HG02870 (cell line): Measurements from ENCODE around the gene MDC1.

ENCODE experiments used
- ATAC-seq: cut with Tn5 transposase; IDR thresholded peaks from one replicate; pipeline ENCODE4 v1.9.1; 2021; ENCODE audit warnings: mild to moderate bottlenecking, moderate library complexity; ENCODE audit not compliant: unreplicated experiment

MDC1 gene

DNA sequence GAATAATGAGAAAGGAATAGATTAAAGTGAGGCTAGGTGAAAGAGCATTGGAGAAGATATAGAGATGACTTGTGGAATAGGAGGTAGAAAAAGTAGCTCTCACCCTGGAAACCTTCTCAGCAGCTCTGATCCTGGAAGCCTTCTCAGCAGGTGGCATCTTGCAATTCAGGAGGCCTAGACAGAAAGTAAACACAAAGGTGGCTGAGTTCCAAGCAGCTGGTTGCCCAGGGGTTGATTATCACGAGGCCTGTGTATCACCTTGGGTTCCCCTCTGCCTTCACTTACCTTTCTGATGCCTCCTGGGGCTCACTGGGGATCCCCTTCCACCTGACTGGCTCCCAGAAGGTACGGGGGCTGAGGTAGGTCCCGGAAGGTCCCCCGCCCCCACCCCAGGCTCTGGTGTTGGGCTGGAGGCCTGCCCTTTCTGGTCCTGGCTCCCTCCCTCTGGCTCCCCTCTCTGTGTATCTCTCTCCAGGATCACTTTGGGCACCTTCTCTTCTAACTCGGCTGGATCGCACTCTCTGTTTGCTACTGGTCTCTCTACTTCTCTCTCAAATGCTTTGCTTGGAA, 9.7 kb downstream of the MDC1 start:
- ATAC-seq = no peak

DNA sequence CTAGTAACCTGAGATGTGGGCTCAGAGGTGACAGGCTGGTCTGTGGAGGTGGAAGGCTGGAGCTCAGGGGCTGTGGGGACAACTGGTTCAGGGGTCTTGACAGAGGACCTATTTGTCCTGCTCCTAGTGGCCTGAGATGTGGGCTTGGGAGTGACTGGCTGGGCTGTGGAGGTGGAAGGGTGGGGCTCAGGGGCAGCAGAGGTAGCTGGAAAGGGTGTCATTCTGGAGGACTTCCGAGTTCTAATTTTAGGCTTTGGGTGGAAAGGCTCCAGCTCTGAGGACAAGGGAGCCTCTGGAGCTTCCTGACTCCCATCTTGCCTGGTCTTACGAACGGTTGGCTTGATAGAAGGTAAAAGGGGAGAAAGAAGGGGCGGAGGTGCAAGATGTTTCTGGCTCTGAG, 11.5 kb downstream of the MDC1 start:
- no peak for ATAC-seq

DNA sequence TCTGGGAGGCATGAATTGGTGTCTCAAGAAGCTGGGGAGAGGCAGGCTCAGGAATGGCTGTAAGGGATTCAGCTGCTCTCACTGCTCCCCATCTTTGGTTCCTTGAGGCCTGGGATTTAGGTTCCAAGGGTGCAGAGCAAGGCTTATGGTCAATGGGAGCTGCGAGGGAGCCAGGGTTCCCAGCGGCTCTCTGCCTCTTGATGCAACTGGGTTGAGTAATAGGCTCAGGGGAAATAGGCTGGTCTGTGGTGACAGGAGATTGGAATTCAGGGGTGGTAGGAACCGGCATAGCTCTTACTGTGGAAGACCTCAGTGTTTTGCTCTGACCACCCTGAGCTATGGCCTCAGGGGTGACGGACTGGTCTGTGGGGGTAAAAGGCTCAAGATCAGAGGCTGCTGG, 13.3 kb downstream of the MDC1 start:
- no peak for ATAC-seq

DNA sequence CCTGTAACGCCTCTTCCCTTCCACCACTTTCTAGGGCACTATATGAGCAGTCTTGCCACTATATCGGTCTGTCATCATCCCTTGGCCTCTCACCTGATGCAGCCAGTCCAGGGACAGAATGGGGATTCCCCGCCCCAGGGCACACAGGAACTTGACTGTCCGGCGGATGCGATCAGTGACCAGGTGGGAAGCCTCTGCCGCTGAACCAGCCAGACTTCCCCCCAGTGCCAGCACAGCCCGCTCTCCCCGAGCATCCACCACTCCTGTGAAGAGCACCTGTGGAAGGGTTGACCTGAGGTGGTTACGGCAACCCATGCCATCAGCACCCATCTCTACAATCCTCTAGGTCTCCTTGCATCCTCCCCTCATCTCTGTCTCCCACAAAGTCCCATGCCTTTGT, 14.1 kb downstream of the MDC1 start:
- ATAC-seq = no peak

DNA sequence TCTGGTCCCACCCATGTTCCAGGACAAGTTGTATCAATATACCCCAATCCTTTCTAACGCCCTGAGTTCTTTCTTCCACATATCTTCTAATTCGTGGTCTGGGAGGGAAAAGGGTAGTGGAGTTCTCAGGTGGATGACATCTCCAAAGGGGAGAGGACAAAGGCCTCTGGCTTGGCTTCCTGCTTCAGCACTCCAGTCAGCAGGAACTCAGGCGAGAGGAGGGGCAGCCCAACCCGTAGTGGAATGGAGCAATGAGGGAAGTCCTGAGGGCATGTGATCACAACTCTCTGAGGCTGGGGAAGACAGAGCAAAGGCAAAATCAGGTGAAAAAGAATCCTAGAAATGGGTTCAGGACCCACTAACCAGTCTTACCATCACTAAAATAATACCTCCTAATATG, 16.7 kb downstream of the MDC1 start:
- ATAC-seq = no peak

DNA sequence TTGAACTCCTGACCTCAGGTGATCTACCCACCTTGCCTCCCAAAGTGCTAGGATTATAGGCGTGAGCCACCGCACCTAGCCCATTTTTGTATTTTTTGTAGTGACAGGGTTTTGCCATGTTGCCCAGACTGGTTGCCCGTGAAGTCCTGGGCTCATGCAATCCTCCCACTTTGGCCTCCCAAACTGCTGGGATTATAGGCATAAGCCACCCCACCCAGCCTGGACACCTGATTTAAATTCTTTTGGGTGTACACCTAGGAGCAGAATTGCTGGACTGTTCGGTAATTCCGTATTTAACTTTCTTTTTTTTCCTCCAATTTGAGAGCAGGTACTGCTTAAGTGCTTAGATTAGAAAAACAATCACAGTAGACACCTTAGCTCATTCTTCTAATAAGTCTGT, 20.6 kb downstream of the MDC1 start:
- ATAC-seq = no peak

DNA sequence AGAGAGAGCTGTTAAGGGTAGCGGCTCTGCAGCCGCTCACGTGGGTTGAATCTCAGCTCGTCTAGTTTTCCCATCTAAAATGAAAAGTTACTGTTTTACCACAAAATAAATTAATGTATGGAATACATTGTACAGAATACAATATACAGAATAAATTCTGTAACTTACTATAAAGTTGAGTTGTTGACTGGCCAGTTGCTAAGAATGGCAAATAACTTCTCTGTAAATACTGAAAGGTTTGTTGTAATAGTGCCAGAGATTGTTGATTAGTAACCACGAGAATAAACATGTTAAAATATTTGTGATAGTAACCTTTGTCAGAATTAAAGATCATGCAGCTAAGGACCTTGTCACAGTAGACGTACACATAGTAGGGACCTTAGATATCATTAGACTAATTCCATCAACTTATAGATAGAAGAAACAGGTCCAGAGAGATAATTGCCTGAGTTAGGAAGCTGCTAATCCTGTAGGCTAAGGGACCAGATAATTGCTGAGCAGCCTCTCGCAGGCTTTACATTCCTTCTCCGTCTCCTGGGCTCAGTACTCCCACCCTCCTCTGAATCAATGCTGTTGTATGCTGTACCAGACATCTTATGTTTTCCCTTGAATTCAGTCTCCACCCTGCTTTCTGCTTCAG, 25.8 kb downstream of the MDC1 start:
- no peak for ATAC-seq

DNA sequence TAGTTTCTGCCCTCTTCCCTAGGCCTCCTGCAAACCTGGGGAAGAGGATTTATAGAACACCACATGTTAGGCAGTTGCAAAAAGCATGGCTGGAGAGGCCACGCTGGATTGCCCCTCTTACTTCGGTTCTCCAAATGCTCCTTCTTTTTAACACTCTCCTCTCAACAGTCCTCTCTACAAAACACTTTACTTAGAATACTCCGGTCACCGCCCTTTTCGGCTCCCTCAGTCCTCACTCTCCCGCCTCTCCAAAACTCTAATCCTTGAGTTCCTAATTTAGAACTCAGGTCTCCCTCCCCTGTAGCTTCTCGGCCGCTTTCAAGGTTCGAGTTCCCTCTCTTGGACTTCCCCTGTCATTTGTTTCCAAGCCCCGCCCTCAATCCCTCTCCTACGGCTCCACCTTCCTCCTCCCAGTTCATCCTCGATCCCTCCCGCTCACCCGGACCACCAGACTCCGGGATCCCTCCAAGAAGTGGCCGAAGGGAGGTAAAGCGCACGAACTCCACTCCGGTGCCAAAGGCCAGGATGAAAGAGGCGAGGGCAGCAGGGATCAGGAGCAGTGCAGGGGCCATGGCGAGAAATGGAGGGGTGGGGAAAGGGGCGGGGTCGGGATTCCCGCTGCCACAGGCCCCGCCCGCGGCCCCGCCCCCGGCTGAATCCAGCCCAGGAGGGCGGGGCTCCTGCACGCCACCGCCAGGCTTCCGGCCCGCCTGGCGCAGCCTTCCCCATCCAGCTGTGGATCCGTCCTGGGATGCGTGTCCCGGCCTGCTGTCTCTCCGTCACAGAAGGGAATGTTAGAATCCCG, 26.5 kb downstream of the MDC1 start, which contains the start of gene NRM:
TSS of gene NRM (minus strand) at position 582 of the 805 bp plus-strand sequence. CDS start at position 572, 10 bp downstream.
- peak; percentile 32 for ATAC-seq

DNA sequence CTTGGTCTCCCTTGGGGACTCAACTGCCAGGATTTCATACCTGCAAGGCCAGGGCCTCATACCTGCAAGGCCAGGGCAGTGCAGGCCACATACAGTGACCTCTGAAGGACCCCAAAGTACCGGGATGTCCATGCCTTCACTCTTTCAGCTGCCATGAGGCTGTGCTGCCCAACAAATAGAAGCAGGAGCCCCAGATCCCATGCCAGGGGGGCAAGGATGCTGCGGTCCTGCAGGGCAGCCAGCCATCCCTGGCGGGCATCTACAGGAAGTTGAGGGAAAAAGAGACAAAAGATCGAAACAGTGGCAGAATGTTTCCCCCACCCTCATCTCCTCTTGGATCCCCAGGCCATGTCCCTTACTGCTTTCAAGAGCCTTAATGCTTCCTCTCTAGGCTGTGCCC, 27.1 kb downstream of the MDC1 start:
- no peak for ATAC-seq

DNA sequence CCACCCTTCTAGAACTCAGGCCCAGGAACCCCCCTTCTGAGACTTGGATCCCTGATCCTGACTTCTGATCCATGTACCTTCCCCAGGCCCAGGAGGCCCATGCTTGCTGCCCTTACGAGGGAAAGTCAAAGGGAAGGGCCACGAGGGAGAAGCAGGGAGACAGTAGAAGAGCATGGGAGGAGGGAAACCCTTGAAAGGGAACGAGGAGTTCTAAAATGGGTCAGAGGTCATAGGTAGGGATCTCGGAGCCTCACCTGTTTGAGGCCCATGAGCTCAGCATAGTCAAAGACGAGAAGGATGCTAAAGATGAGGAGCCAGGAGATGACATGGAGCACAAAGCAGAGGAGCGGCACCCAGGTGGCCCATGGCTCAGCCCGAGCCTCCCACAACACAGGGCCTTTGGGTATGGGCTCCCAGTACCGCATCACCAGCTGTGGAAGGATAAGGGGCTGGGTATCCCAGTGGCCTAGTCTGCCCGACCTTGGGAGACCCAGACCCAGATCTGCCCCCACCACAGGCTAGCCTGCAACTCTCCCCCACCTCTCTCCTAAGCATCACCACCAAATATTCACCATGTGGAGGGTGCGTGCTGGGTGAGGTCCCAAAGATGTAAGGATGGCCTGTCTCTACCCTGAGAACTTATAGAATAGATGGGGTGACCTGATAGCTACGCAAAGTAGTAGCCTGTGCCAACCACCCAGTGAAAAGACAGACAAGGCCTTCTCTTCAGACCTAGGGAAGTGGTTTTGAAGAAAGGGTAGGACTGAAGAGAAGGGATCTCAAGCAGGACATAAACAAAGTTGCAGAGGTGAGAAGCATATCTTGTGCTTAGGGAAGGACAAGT, 27.8 kb downstream of the MDC1 start:
- no peak for ATAC-seq

DNA sequence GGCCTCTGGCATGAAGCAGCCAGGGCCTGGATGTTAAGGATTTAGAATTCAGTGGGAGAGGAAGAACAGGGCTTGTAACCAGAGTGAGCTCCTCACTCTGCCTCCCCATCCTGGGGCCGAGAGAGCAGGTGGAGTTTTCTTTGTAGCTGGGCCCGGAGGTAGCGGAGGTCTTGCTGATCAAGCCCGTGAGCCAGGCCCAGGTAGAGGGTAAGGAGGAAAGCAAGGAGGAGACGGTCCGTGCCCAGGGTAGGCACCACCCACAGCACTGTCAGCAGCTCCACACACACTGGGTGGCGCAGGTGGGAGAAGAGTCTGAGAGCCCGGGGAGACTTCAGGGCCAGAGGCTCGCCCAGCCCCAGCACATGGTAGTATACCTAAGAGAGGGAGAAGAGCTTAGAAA, 28.5 kb downstream of the MDC1 start:
- ATAC-seq = no peak

DNA sequence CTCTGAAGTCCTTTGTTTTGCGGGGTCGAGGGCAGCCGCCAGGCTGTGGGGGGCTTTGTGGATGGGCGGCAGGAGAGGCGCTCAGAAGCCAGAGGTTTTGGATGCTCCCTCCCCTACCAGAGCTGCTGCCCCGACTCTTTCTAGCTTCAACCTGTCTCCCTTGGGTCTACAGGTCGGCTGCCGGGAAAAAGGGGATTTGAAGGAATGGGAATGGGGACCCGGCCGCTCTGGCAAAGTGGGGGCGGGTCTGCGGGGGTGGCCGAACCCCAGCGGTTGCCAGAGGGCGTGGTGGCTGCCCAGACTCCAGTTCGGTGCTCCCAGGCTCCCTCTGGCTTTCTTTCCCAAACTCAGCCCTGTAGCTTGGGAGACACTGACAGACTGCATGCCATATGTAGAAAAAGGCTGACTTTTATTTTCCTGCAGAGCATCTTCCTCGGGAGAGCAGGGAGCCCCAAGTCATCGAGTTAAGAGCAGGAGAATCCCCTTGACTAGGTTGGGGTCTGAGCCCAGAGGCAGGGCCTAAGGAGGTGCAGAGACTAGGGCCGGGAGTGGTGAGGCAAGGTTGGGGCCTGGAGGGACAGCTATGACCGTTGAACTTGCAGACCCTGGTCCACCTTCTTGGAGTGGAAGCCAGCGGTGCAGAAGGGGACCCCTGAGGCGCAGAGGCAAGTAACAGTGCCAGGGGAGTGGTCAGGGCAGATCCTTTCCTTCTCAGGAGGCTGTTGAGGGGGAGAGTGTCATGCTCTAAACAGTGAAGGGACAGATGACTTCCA, 29.2 kb downstream of the MDC1 start:
- no peak for ATAC-seq

DNA sequence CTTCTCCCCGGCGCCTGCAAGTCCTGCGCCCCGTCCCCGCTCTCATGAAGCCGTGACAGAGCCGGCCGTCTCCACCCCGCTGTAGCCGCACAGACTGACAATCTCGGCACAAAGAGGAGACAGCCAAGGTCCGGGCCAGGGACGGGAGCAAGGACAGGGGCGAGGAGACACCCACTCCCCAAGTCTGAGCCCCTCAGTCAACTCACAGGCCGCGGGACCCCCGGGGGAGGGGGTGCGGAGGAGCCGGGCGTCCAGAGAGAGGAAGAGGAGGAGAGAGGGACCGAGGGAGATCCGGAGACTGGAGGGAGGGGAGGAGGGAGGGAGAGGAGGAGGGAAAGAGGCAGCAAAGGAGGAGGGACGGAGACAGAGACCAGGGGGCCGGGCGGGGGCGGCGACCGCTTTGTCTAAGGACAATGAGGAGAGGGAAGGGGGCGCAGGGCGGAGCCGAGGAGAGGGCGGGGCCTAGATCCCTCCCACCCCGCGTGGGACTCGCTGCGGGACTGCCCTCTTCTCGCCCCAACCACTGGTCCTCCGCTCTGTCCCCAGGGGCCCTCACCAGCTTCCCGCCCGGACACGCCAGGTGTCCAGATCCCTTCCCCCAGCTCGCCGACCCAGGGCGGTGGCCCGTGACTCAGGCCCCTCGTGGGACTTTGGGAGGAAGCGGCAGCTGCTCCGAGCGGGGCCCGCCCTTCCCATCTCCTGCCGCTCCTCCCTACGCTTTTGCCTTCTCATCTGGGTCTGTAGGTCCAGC, 30.0 kb downstream of the MDC1 start:
- ATAC-seq = peak; percentile 39

DNA sequence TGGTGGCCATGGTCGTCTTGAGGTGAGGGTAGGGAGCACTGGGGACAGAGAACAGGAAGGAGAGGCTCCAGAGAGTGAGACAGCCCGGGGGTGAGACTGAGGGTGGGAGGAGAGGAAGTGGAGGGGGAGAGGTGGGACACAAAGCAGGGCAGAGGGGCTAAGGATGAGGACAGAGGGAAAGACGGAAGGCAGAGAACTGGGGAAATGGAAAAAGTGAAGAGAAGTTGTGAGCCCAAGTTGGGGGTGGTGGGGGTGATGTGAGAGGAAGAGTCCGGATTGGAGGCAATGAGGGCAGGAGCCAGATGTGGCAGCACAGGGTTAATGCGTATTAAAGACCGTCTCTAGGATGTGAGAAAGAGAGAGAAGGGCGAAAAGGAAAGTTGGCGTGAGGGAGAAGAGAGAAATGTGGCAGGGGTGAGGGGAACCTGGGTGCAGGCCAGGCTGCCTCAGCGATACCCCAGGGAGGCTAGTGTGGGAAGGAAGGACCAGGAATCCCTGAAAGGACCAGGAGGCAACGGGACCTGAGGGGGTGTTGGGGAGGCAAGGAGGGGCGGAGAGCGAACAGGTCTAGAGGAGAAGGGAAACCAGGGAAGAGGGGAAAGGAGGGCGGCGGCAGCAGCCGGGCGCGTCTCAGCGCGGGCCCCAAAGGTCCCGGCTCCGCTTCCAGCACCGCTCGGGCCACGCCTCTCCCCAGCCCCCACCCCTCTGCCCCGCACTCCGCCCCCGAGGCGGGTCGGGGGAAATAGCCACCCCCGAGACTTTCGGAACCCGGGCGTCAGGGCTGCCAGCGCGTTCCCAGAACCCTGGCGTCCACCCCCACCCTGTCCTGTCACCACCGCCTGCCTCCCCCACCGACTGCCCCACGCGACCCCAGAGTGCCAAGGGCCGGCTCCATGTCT, 30.8 kb downstream of the MDC1 start, which contains the start of gene PPP1R18:
TSS of gene PPP1R18 (minus strand) at position 637 of the 899 bp plus-strand sequence. CDS start at position 10, 627 bp downstream.
- no peak for ATAC-seq

DNA sequence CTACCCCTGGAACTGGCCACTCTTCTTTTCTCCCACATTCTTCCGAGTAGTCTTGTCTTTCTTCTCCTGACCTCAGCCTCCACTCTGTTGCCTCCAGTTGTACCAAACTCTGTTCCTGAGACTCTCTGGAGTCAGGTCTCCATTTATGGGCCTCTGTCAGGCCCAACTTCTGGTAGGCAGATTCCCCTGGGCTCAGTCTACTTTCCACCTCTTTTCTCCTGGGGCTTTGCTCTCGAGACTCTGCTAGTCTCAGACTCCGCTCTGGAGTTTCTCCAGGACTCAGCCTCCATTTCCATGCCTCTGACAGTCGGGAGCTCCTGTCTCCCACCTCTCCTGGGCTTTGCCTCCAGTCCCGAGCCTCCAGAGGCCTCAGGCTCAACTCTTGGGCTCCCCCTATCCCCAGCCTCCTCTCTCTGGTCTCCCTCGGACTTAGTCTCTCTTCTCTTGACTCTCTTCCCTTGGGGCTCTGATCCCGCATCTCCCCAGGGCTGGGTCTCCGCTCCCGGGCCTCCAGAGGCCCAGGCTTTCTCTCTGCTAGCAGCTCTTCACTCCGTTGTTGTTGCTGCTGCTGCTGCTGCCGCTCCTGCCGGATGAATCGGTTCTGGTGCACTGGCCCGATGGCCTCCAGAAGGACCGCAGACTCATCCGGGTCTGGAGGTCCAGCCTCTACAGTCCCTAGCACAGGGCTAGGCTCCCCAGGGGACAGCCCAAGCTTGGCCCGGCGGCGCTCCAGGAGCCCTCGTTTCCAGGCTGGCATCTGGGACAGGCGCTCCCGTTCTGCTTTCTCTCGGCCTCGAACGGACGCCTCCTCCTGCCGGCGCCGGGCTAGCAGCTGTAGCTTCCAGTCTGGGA, 31.7 kb downstream of the MDC1 start:
- ATAC-seq = no peak

DNA sequence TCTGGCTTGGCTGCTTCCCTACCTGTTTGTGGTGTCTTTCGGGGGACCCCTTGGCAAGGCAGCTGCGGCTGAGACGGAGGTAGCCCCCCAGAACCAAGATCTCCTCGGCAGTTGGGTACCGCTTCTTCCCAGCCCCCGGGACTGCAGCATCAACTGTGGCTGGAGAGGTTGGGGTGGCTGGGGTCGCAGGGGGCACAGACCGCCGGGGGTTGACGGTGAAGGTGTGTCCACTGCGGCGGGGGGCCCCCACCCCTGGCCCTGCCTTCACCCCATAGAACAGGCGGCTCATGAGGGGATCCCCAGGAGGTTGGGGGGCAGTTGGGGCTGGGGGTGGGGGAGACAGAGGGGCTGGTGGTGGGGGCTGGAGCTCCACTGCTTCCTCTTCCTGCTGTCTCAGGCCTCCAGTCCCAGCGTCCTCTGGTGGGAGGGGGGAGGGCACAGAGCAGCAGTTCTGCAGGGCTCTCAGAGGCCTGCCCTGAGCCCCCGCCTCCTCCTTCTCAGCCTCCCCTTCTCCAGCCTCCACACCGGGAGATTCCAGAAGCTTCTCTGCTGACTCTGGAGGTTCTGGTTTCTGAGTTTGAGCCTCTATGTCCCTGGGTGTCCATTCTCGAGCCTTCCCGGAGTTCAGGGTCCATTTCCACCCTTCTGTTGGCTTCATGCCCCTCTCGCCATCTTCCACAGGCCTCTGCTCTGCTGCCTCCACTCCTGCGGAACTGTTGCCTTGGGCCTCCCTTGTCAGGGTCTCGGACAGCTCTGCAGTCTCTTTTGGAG, 32.5 kb downstream of the MDC1 start:
- ATAC-seq = no peak

DNA sequence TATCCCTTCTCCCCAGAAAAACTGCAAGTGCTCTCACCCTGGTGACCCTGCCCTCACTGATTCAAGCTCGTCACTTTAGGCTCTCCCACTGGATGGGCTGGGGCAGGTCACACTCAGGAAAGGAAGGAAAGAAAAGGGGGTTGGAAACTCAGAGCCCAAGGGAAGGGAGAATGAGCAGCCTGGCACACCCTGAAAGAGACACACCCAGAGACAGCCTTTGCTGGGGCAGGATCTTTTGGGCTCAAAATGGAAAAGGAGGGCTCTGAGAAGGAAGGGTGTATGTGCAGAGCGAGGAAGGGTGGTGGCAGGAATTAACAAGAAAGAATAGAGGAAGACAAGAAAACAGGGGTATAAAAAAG, 33.1 kb downstream of the MDC1 start:
- ATAC-seq = no peak
